ENCODE results near the gene RGS19. TPM values are rescaled to one million over a fixed set of nuclear protein-coding genes. Genes with fewer than 3 reads are reported as not detected.

RGS19 gene
- total RNA-seq, 4 donors from 2014 or later: 4.6 to 38.8 (median 6.7) TPM

DNA sequence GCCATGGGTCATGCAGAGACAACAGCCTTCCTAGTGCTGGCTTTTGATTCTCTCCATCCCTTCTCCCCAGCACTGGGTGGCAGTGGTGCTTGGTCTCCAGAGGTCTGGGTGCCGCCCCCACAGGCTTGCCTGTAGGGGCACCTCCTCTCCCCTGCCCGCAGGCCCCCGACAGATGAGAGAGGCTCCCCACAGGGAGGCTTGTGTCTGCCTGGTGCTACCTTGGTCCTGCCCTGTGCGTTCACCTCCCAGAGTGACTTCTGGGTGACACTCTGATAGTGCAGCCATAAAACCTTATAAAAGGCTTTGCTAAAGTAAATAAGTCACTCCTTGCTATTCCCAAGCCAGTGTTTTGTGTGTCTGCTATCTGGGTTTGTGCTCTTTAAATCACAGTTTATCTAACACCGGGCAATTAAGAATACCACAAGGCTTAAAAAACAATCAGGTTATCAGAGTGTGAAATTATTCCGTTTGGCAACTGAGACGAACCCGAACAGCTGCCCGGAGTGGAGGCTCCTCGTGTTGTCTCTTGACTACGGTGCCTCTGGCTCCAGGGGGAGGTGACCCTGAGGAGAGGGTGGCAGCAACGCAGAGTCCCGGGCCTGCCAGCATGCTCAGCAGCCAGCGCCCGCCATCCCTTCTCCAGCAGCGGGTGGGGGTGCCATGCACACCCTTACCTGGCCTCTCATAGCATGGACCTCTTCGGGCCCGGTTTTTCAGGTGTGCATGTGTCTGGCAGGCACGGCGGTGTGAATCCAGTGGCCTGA lies 48.8 kb downstream of the RGS19 start:
- DNase-seq: no peak
- intact Hi-C loops (cut with DNase I; ENCODE audit: low total_unique reads): no loop called here
- H3K4me3 ChIP-seq: no peak overlapping the region
- H3K4me1 ChIP-seq: no peaks in the 10 kb centered on the region
- no peak overlapping the region for H3K27ac ChIP-seq
- TF ChIP-seq, protein P1, sequence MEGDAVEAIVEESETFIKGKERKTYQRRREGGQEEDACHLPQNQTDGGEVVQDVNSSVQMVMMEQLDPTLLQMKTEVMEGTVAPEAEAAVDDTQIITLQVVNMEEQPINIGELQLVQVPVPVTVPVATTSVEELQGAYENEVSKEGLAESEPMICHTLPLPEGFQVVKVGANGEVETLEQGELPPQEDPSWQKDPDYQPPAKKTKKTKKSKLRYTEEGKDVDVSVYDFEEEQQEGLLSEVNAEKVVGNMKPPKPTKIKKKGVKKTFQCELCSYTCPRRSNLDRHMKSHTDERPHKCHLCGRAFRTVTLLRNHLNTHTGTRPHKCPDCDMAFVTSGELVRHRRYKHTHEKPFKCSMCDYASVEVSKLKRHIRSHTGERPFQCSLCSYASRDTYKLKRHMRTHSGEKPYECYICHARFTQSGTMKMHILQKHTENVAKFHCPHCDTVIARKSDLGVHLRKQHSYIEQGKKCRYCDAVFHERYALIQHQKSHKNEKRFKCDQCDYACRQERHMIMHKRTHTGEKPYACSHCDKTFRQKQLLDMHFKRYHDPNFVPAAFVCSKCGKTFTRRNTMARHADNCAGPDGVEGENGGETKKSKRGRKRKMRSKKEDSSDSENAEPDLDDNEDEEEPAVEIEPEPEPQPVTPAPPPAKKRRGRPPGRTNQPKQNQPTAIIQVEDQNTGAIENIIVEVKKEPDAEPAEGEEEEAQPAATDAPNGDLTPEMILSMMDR (IDR thresholded peaks at IDR 0.05): no peak
- TF ChIP-seq POLR2A (IDR thresholded peaks at IDR 0.05): no peak
- H3K9me3 ChIP-seq: no peaks in the 10 kb centered on the region
- H3K27me3 ChIP-seq: no peaks in the 10 kb centered on the region
- H3K36me3 ChIP-seq: no peaks in the 10 kb centered on the region

DNA sequence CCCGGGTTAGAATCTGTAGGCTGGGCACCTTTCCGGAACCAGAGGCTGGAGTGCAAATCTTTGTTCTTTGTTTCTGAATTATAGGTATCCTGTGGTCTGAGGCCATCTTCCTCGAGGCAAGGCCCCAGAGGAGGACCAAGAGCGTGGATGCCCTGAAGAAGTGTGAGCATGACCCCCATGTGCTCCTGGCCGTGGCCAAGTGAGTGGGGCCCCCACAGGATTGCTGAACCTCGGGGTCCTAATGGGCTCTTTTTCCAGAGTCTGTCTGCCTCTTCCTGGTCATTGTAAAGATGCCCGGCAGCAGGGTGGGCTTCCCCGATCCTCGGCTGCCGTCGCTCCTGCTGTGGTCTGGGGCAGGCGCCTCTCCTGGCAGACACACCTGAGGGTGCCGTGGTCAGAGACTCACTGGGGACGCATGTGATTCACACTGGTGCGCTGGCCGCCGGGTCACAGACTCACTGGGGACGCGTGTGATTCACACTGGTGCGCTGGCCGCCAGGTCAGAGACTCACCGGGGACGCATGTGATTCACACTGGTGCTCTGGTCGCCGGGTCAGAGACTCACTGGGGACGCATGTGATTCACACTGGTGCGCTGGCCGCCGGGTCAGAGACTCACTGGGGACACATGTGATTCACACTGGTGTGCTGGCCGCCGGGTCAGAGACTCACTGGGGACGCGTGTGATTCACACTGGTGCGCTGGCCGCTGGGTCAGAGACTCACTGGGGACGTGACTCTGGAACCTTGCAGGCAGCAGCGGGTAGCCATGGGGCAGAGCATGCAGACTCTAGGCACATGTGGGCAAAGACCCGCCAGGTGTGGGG lies 49.8 kb downstream of the RGS19 start:
- Histone ChIP-seq H3K9me3 (no peaks in the 10 kb centered on the region), H3K4me3 (no peak overlapping the region), H3K27me3 (no peaks in the 10 kb centered on the region), H3K4me1 (no peaks in the 10 kb centered on the region), H3K36me3 (no peaks in the 10 kb centered on the region), H3K27ac (no peak overlapping the region)
- TF ChIP-seq POLR2A (IDR thresholded peaks at IDR 0.05): no peak
- TF ChIP-seq, protein P1 (IDR thresholded peaks at IDR 0.05): no peak
- intact Hi-C loops (cut with DNase I; ENCODE audit: low total_unique reads): no loop called here
- DNase-seq: no peak

- no peaks in the 10 kb centered on the region for H3K9me3 ChIP-seq
- no peaks in the 10 kb centered on the region for H3K27me3 ChIP-seq
- no peaks in the 10 kb centered on the region for H3K4me1 ChIP-seq
- no peak overlapping the region for H3K4me3 ChIP-seq
- TF ChIP-seq POLR2A (IDR thresholded peaks at IDR 0.05): no peak
- DNase-seq: no peak
- intact Hi-C loops (cut with DNase I; ENCODE audit: low total_unique reads): no loop called here
- H3K27ac ChIP-seq: no peak overlapping the region
- H3K36me3 ChIP-seq: no peaks in the 10 kb centered on the region
Measured at GRCh38 chr20:64027981-64028685, 51.2 kb downstream of the RGS19 start.

DNA sequence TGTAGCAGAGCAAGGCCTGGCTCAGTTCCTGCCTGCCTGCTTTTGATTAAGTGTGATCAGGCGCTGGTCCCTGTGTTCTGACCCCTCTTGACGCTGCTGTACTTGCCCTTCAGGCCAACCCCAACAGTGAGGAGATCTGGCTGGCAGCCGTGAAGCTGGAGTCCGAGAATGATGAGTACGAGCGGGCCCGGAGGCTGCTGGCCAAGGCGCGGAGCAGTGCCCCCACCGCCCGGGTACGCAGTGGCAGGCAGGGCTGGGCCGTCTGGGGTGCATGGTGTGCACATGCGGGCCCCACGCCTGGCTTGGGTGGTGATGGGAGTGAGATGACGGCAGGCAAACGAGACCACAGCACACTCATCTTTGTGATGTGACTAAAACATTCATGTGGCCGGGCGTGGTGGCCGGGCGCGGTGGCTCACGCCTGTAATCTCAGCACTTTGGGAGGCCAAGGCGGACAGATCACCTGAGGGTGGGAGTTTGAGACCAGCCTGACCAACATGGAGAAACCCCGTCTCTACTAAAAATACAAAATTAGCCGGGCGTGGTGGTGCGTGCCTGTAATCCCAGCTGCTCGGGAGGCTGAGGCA lies 53.4 kb downstream of the RGS19 start:
- H3K27me3 ChIP-seq: no peaks in the 10 kb centered on the region
- DNase-seq: no peak
- no peaks in the 10 kb centered on the region for H3K36me3 ChIP-seq
- TF ChIP-seq, protein P1 (IDR thresholded peaks at IDR 0.05): no peak
- no peak for TF ChIP-seq POLR2A (IDR thresholded peaks at IDR 0.05)
- intact Hi-C loops (cut with DNase I; ENCODE audit: low total_unique reads): no loop called here
- H3K4me1 ChIP-seq: no peaks in the 10 kb centered on the region
- H3K4me3 ChIP-seq: no peak overlapping the region
- H3K27ac ChIP-seq: no peak overlapping the region
- no peaks in the 10 kb centered on the region for H3K9me3 ChIP-seq

DNA sequence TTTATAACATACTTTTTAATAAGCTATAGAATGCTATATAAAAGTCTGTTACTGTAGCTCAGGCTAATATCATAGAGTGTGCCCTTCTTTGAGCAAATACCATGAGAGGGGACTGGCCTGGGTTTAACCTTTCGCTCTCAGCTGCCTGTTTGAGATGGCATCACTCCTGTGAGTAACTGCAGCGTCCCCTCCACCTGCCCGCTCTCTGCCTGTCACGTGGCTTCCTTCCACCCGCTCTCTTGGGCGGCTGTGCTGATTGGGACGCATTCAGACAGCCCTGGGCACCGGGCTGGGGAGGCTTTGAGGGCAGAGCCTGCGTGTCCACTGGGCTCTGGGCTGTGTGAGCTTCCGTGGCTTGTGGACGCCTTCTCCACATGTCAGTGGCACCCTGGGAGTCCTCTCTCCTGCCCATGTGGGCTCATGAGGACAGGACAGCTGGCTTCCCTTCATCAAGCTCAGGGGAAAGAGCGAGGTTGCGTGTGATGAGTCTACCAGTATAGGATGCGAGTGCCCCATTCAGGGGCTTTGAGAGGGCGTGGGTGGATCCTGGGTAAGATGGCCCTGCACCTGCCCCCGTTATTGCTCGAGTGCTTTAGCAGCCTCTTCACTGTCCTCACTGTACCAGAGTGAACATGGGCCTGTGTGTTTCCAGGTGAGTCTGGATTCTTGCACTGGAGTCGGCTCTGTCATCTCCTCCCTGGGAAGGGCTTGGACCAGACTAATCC lies 54.1 kb downstream of the RGS19 start:
- Histone ChIP-seq H3K27me3 (no peaks in the 10 kb centered on the region), H3K4me3 (no peak overlapping the region), H3K9me3 (no peaks in the 10 kb centered on the region), H3K27ac (no peak overlapping the region), H3K4me1 (no peaks in the 10 kb centered on the region), H3K36me3 (no peaks in the 10 kb centered on the region)
- TF ChIP-seq, protein P1 (IDR thresholded peaks at IDR 0.05): no peak
- no peak for TF ChIP-seq POLR2A (IDR thresholded peaks at IDR 0.05)
- no peak for DNase-seq
- intact Hi-C loops (cut with DNase I; ENCODE audit: low total_unique reads): no loop called here
